Muscle layer of colon (tissue), 2 donors: ENCODE results near the gene C1orf226.
"Not testable (repeated sequence)": the region's sequence is repeated elsewhere in the genome, so short reads cannot be mapped to it uniquely, and the experiment has no call there.

Source experiments
- H3K27ac ChIP-seq: one replicate; pipeline ENCODE4 v1.7.0; 2013; ENCODE audit warnings: low read depth, mild to moderate bottlenecking, low read length, moderate library complexity
- H3K27me3 ChIP-seq, 2 donors: one replicate each; pipeline ENCODE4 v1.7.0; 2013; ENCODE audit warnings: low read length in 2 of 2, mild to moderate bottlenecking in 2 of 2; ENCODE audit not compliant: insufficient read depth in 2 of 2, control insufficient read depth in 1 of 2
- H3K36me3 ChIP-seq: one replicate; pipeline ENCODE4 v1.7.0; 2013; ENCODE audit warnings: mild to moderate bottlenecking, low read length; ENCODE audit not compliant: insufficient read depth
- H3K4me1 ChIP-seq: one replicate; pipeline ENCODE4 v1.7.0; 2013; ENCODE audit warnings: mild to moderate bottlenecking, low read length; ENCODE audit not compliant: insufficient read depth
- H3K4me3 ChIP-seq, 2 donors: one replicate each; pipeline ENCODE4 v1.7.0; 2013; ENCODE audit warnings: low read length in 2 of 2, low read depth in 1 of 2, mild to moderate bottlenecking in 1 of 2, moderate library complexity in 1 of 2
- H3K9ac ChIP-seq: one replicate; pipeline ENCODE4 v1.7.0; 2013; ENCODE audit warnings: low read length
- H3K9me3 ChIP-seq: one replicate; pipeline ENCODE4 v1.7.0; 2013; ENCODE audit warnings: mild to moderate bottlenecking, low read length
- donor health status: abdominal sarcoma.
- donor health status: Adenocarcinoma of cecum.

The C1orf226 gene

GRCh38 chr1:162417650-162418049 lies 36.1 kb downstream of the C1orf226 start:
- Histone ChIP-seq H3K9me3 (no peaks in the 10 kb centered on the region), H3K4me1 (no peaks in the 10 kb centered on the region), H3K36me3 (no peaks in the 10 kb centered on the region), H3K4me3 (no peak overlapping the region), H3K27me3 (no peaks in the 10 kb centered on the region), H3K27ac (no peak overlapping the region), H3K9ac (no peak overlapping the region)

GRCh38 chr1:162418584-162418983 lies 37.1 kb downstream of the C1orf226 start:
- not testable (repeated sequence) for H3K27me3 ChIP-seq, H3K9me3 ChIP-seq, H3K9ac ChIP-seq, H3K27ac ChIP-seq, H3K4me1 ChIP-seq, H3K4me3 ChIP-seq, H3K36me3 ChIP-seq

GRCh38 chr1:162419450-162419931 lies 38.0 kb downstream of the C1orf226 start:
- H3K27me3 ChIP-seq, H3K36me3 ChIP-seq, H3K4me3 ChIP-seq, H3K4me1 ChIP-seq, H3K9me3 ChIP-seq, H3K27ac ChIP-seq, H3K9ac ChIP-seq: not testable (repeated sequence)

GRCh38 chr1:162420120-162420519 lies 38.6 kb downstream of the C1orf226 start:
- Histone ChIP-seq H3K9ac (no peak overlapping the region), H3K4me3 (no peak overlapping the region), H3K4me1 (no peaks in the 10 kb centered on the region), H3K27ac (no peak overlapping the region), H3K36me3 (no peaks in the 10 kb centered on the region), H3K9me3 (no peaks in the 10 kb centered on the region), H3K27me3 (no peaks in the 10 kb centered on the region)

- no peak overlapping the region for H3K9ac ChIP-seq
- H3K9me3 ChIP-seq = no peaks in the 10 kb centered on the region
- H3K27me3 ChIP-seq = no peaks in the 10 kb centered on the region
- H3K36me3 ChIP-seq = no peaks in the 10 kb centered on the region
- H3K4me1 ChIP-seq = no peaks in the 10 kb centered on the region
- no peak overlapping the region for H3K27ac ChIP-seq
- no peak overlapping the region for H3K4me3 ChIP-seq
Observed at GRCh38 chr1:162421258-162422164, 40.0 kb downstream of the C1orf226 start.

- no peak overlapping the region for H3K4me3 ChIP-seq
- H3K9me3 ChIP-seq = no peaks in the 10 kb centered on the region
- no peaks in the 10 kb centered on the region for H3K36me3 ChIP-seq
- no peaks in the 10 kb centered on the region for H3K4me1 ChIP-seq
- no peak overlapping the region for H3K27ac ChIP-seq
- H3K27me3 ChIP-seq = no peaks in the 10 kb centered on the region
- H3K9ac ChIP-seq = no peak overlapping the region
Observed at GRCh38 chr1:162422662-162423375, 41.3 kb downstream of the C1orf226 start.

GRCh38 chr1:162430583-162430982 lies 49.1 kb downstream of the C1orf226 start:
- Histone ChIP-seq H3K27ac (no peak overlapping the region), H3K9ac (no peak overlapping the region), H3K36me3 (no peaks in the 10 kb centered on the region), H3K9me3 (no peaks in the 10 kb centered on the region), H3K4me1 (no peaks in the 10 kb centered on the region), H3K4me3 (no peak overlapping the region), H3K27me3 (no peaks in the 10 kb centered on the region)

- H3K4me1 ChIP-seq, H3K36me3 ChIP-seq, H3K4me3 ChIP-seq, H3K9me3 ChIP-seq, H3K9ac ChIP-seq, H3K27ac ChIP-seq, H3K27me3 ChIP-seq: not testable (repeated sequence)
Observed at GRCh38 chr1:162432977-162433713, 51.6 kb downstream of the C1orf226 start.
